HepG2 (cell line): ENCODE results near the gene P3H3. TPM values are rescaled to one million over a fixed set of nuclear protein-coding genes. Genes with fewer than 3 reads are reported as not detected.

Source experiments
- ATAC-seq: fragments of 200-7000 bp; cut with Tn5 transposase; 3 replicates; pipeline ENCODE4 v1.9.1; 2020; ENCODE audit warnings: mild to moderate bottlenecking, moderate library complexity
- BruUV-seq: library from RNA; stranded (reverse); fragments of 400-500 nt; replicated peaks from 2 replicates; lab custom pipeline; 2021; lab: Mats Ljungman, UMichigan
- CTCF ChIA-PET: fragments of 300-600 bp; formaldehyde crosslinking; extraction: SDS; loops from one replicate; lab custom pipeline; 2021; ENCODE audit warnings: low total read pairs, inconsistent platforms, low intra/inter-chr PET ratio; lab: Yijun Ruan, JAX
- POLR2A ChIA-PET: fragments of 350-600 bp; sonication (Branson Sonifier 250); formaldehyde crosslinking; loops from one replicate; lab custom pipeline; 2020; ENCODE audit warnings: antibody characterized with exemption, inconsistent platforms; lab: Yijun Ruan, JAX
- DNase-seq: peaks from one replicate; pipeline ENCODE4 v3.0.0-alpha.2; 2015; ENCODE audit warnings: low spot score
- FAIRE-seq: peaks from 3 replicates; lab custom pipeline; 2011; peaks lifted over from hg19 to GRCh38; lab: Jason Lieb, UNC
- H2AFZ ChIP-seq: one replicate; pipeline ENCODE4 v1.6.1; 2011; ENCODE audit warnings: low read length, inconsistent platforms
- H3K27ac ChIP-seq: fragments of 300-600 bp; 3 replicates; pipeline ENCODE4 v1.8.0; 2011; ENCODE audit warnings: mixed run types, mild to moderate bottlenecking, mixed read lengths, low read length, inconsistent platforms; ENCODE audit not compliant: insufficient read depth; ENCODE audit errors: extremely low read length
- H3K27me3 ChIP-seq, 2 experiments: fragments of 200-600 bp in 1 of 2; 2 replicates in 1 of 2; 3 replicates in 1 of 2; pipeline versions ENCODE4 v1.6.0 to v1.8.0; 2011; ENCODE audit warnings: low read length in 2 of 2, mild to moderate bottlenecking in 2 of 2, moderate library complexity in 2 of 2, inconsistent platforms in 1 of 2; ENCODE audit not compliant: insufficient read depth in 2 of 2, control insufficient read depth in 1 of 2
- H3K36me3 ChIP-seq, 2 experiments: fragments of 200-600 bp in 1 of 2; replicated peaks in 1 of 2; 2 replicates in 1 of 2; 3 replicates in 1 of 2; pipeline versions ENCODE4 v1.5.1 to v1.8.0; 2011; ENCODE audit warnings: low read length in 2 of 2, inconsistent platforms in 1 of 2; ENCODE audit not compliant: insufficient read depth in 2 of 2, control insufficient read depth in 1 of 2
- H3K4me1 ChIP-seq: 2 replicates; pipeline ENCODE4 v1.5.1; 2012; ENCODE audit warnings: low read length, inconsistent platforms; ENCODE audit not compliant: insufficient read depth
- H3K4me2 ChIP-seq: 2 replicates; pipeline ENCODE4 v1.6.0; 2011; ENCODE audit warnings: low read depth, low read length, inconsistent platforms
- H3K4me3 ChIP-seq, 3 experiments: fragments of 200-600 bp in 1 of 3; sonication (generic), shearing (Covaris generic) in 1 of 3; replicated peaks in 1 of 3; 2 replicates each; pipeline ENCODE4 v1.5.1; 2011 to 2016; ENCODE audit warnings: low read length in 3 of 3, inconsistent platforms in 2 of 3, low read depth in 2 of 3, mild to moderate bottlenecking in 2 of 3, control low read depth in 1 of 3, mixed read lengths in 1 of 3; ENCODE audit not compliant: insufficient read depth in 1 of 3
- H3K79me2 ChIP-seq: one replicate; pipeline ENCODE4 v1.6.1; 2011; ENCODE audit warnings: low read length, inconsistent platforms; ENCODE audit not compliant: insufficient read depth
- H3K9ac ChIP-seq: 2 replicates; pipeline ENCODE4 v1.6.0; 2011; ENCODE audit warnings: mild to moderate bottlenecking, low read depth, low read length, inconsistent platforms; ENCODE audit not compliant: insufficient read depth
- H3K9me3 ChIP-seq: 2 replicates; pipeline ENCODE4 v1.5.1; 2012; ENCODE audit warnings: mild to moderate bottlenecking, low read length
- H4K20me1 ChIP-seq: 2 replicates; pipeline ENCODE4 v1.6.0; 2011; ENCODE audit warnings: inconsistent platforms, mild to moderate bottlenecking, low read length, moderate library complexity; ENCODE audit not compliant: insufficient read depth
- ARID2 ChIP-seq: sonication (generic); formaldehyde crosslinking; IDR thresholded peaks from 2 replicates; pipeline ENCODE4 v1.8.1; 2022; ENCODE audit warnings: mild to moderate bottlenecking, missing genetic modification reagents, borderline replicate concordance
- ATAD3A ChIP-seq: sonication (generic); formaldehyde crosslinking; IDR thresholded peaks from 2 replicates; pipeline ENCODE4 v1.4.0; 2020; ENCODE audit warnings: missing genetic modification reagents
- ATM ChIP-seq: fragments of 450-650 bp; IDR thresholded peaks from 2 replicates; pipeline ENCODE4 v1.7.1; 2017; ENCODE audit warnings: mild to moderate bottlenecking, borderline replicate concordance
- CHD4 ChIP-seq: fragments of 200-600 bp; sonication (generic); IDR thresholded peaks from 2 replicates; pipeline ENCODE4 v1.7.0; 2017; ENCODE audit warnings: mild to moderate bottlenecking, low read length, borderline replicate concordance
- MED1 ChIP-seq: sonication (generic); formaldehyde crosslinking; IDR thresholded peaks from 2 replicates; pipeline ENCODE4 v1.4.0; 2020; ENCODE audit warnings: missing genetic modification reagents
- MEF2D ChIP-seq: sonication (generic); formaldehyde crosslinking; IDR thresholded peaks from 2 replicates; pipeline ENCODE4 v1.5.1; 2020; ENCODE audit warnings: mild to moderate bottlenecking, missing genetic modification reagents
- MLLT10 ChIP-seq: sonication (generic); formaldehyde crosslinking; IDR thresholded peaks from 2 replicates; pipeline ENCODE4 v1.4.0; 2020; ENCODE audit warnings: missing genetic modification reagents
- MTA1 ChIP-seq: sonication (generic); formaldehyde crosslinking; IDR thresholded peaks from 2 replicates; pipeline ENCODE4 v1.4.0; 2020; ENCODE audit warnings: missing genetic modification reagents, mild to moderate bottlenecking, borderline replicate concordance
- NCOR1 ChIP-seq: fragments of 200-600 bp; sonication (generic); IDR thresholded peaks from 2 replicates; pipeline ENCODE4 v1.7.0; 2017; ENCODE audit warnings: antibody characterized with exemption, low read length, borderline replicate concordance
- NFE2L2 ChIP-seq: fragments of 150-350 bp; IDR thresholded peaks from 2 replicates; pipeline ENCODE4 v1.6.1; 2014; ENCODE audit warnings: low read length
- PHF8 ChIP-seq: sonication (generic); formaldehyde crosslinking; IDR thresholded peaks from 2 replicates; pipeline ENCODE4 v1.5.0; 2020; ENCODE audit warnings: missing genetic modification reagents
- POLR2G ChIP-seq: fragments of 200-400 bp; formaldehyde crosslinking; IDR thresholded peaks from 2 replicates; pipeline ENCODE4 v1.6.1; 2018; ENCODE audit warnings: mild to moderate bottlenecking, low read depth, low read length, moderate library complexity
- SETDB1 ChIP-seq: sonication (generic); formaldehyde crosslinking; IDR thresholded peaks from 2 replicates; pipeline ENCODE4 v1.5.1; 2020; ENCODE audit warnings: missing genetic modification reagents, mild to moderate bottlenecking, borderline replicate concordance
- ZBTB42 ChIP-seq: sonication (generic); formaldehyde crosslinking; IDR thresholded peaks from 2 replicates; pipeline ENCODE4 v1.5.0; 2020; ENCODE audit warnings: mild to moderate bottlenecking, missing genetic modification reagents
- ZNF225 ChIP-seq: sonication (generic); formaldehyde crosslinking; IDR thresholded peaks from 2 replicates; pipeline ENCODE4 v1.4.0; 2020; ENCODE audit warnings: mild to moderate bottlenecking, missing genetic modification reagents
- ZNF616 ChIP-seq: sonication (generic); formaldehyde crosslinking; IDR thresholded peaks from 2 replicates; pipeline ENCODE4 v1.5.0; 2020; ENCODE audit warnings: low read depth, mild to moderate bottlenecking, missing genetic modification reagents
- ZNF766 ChIP-seq: sonication (generic); formaldehyde crosslinking; IDR thresholded peaks from 2 replicates; pipeline ENCODE4 v1.5.0; 2020; ENCODE audit warnings: missing genetic modification reagents, borderline replicate concordance
- ZNF768 ChIP-seq: sonication (generic); formaldehyde crosslinking; IDR thresholded peaks from 2 replicates; pipeline ENCODE4 v1.4.0; 2020; ENCODE audit warnings: missing genetic modification reagents
- ZNF790 ChIP-seq: sonication (generic); formaldehyde crosslinking; IDR thresholded peaks from 2 replicates; pipeline ENCODE4 v1.8.0; 2022; ENCODE audit warnings: missing genetic modification reagents, mild to moderate bottlenecking, borderline replicate concordance
- ZSCAN12 ChIP-seq: sonication (generic); formaldehyde crosslinking; IDR thresholded peaks from 2 replicates; pipeline ENCODE4 v1.9.0; 2021; ENCODE audit warnings: mild to moderate bottlenecking, missing genetic modification reagents
- ZSCAN31 ChIP-seq: sonication (generic); formaldehyde crosslinking; IDR thresholded peaks from 2 replicates; pipeline ENCODE4 v1.5.0; 2020; ENCODE audit warnings: low read depth, mild to moderate bottlenecking, missing genetic modification reagents
- WGBS: methylation state at CpG from one replicate; pipeline ENCODE4 v1.1.6; 2017; ENCODE audit warnings: low lambda C conversion rate; 5-methylcytosine and 5-hydroxymethylcytosine counted together
- in situ Hi-C: cut with HindIII; loops from 2 replicates; pipeline ENCODE4 v1.10.0; 2017; ENCODE audit warnings: low pct_unique_long_range_greater_than_20kb; ENCODE audit not compliant: extremely low pct_ligation_motif_present
- intact Hi-C: fragments of 100-400 bp; cut with micrococcal nuclease; formaldehyde crosslinking; loops from one replicate; pipeline ENCODE4 v1.10.0; 2022; ENCODE audit not compliant: unreplicated experiment
- polyA plus RNA-seq, 8 experiments: library from polyadenylated mRNA; depleted of rRNA in 3 of 8; stranded (reverse) in 7 of 8; unstranded in 1 of 8; fragments of >200 nt; fragmentation: Illumina TruSeq in 4 of 8; extraction: Trizol in 4 of 8; gene quantifications; 2 replicates each; pipeline versions ENCODE4 v1.2.1 to v1.2.3, GENCODE V29; 2011 to 2016; ENCODE audit warnings: low read depth in 4 of 8, missing spikeins in 1 of 8, mixed read lengths in 1 of 8; ENCODE audit not compliant: insufficient read depth in 1 of 8
- total RNA-seq, 5 experiments: library from RNA; depleted of rRNA; stranded (reverse); fragments of >200 nt; fragmentation: Illumina TruSeq; extraction: Trizol; gene quantifications; 2 replicates each; pipeline ENCODE4 v1.2.3, GENCODE V29; 2016; ENCODE audit warnings: low read depth in 1 of 5
- TF ChIP-seq, protein P1 (sequence below): sonication (generic); formaldehyde crosslinking; conservative IDR thresholded peaks from 2 replicates; pipeline ENCODE4 v1.4.0; 2020; ENCODE audit warnings: missing genetic modification reagents
- TF ChIP-seq, protein P2 (sequence below): sonication (generic); formaldehyde crosslinking; IDR thresholded peaks from 2 replicates; pipeline ENCODE4 v1.4.0; 2020; ENCODE audit warnings: mild to moderate bottlenecking, missing genetic modification reagents

Gene P3H3
- total and polyA plus RNA-seq, 2 of the 13 experiments (the other 11 are each of a cell fraction or from before 2014, with no cell fraction given) = 20.1 to 20.5 TPM

DNA sequence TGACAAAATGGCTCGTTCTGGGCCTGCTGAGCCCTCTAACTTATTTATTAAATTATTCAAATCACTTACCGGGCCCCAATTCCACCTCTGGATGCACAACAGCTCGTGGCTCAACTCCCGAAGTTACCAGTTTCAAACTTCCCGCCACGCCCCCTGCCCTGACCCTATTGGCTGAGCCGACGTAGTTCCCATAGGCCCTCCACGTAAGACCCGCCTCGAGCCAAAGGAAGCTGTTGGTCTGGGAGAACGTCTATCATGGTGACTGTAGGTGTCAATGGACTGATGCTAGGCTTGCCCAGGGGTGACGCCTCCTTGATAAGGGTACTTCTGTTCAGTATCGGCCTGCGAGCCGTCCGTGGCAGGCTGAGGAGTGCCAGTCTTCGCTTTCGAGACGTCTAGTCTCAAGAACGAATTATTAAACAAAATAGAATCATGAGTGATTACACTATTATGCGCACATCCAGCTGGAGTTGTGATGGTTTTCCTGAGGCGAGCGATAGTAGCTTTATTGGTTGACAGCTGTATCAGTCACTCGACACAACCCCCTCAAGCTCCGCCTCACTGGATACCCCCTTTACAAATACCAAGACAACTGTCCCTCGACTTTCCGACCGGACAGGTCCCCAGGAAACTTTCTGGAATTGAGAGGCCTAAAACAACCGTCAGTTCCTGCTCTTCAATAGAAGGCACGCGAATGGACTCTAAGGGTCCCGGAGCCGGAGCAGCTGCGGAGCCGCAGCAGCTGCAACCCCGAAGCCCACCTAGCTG is 23.1 kb downstream of the P3H3 start, which contains the start of gene CDCA3:
CDCA3 (minus strand) TSS at position 134 of the 768 bp plus-strand sequence. CDS start 334 bp downstream, outside the sequence.
- peak within 1 kb of the TSS; percentile 86 for H3K9ac ChIP-seq
- CTCF ChIA-PET = no interaction called here
- no TSS peak for BruUV-seq
- H3K9me3 ChIP-seq = no peaks in the 10 kb centered on the region
- WGBS = under 1% methylated on average over 35 of the region's 37 CpGs
- DNase-seq (peak; percentile 99), ATAC-seq (peak; percentile 83), FAIRE-seq (peak; percentile 98)
- H3K27me3 ChIP-seq = no peaks in the 10 kb centered on the region
- H4K20me1 ChIP-seq = no peaks in the 10 kb centered on the region; the same call in 1 of the 2 replicates
- peaks cover 33% of the 10 kb centered on the region for H3K4me1 ChIP-seq
- intact Hi-C loops (loop anchor here (1.0 kb wide), 1 partner anchor 22 kb away; the partner anchor contains the start of gene SPSB2), in situ Hi-C loops (no loop called here)
- POLR2A ChIA-PET = interaction anchor here (0.8 to 5.2 kb wide), 24 partner anchors 10 to 317 kb away, joined by 3 to 132 read pairs (median 12); partner anchors contain the start of genes C12orf57, COPS7A, GAPDH and GNB3
- peaks cover 37% of the 10 kb centered on the region for H3K79me2 ChIP-seq
- peaks cover 8 to 43% of the 10 kb centered on the region in 2 experiments for H3K36me3 ChIP-seq
- H3K4me3 ChIP-seq = peak within 1 kb of the TSS; percentile 65 to 95 (median 79)
- H3K27ac ChIP-seq = peak within 1 kb of the TSS; percentile 82
- peak within 1 kb of the TSS; percentile 92 for H3K4me2 ChIP-seq
- H2AFZ ChIP-seq = peak within 1 kb of the TSS; percentile 25
- TF ChIP-seq MEF2D (CRISPR knock-in tag) (no peak; the same call in none of the 2 replicates), ZNF766 (0 out of 2 replicates have a peak, but pooled peaks have one; percentile 20), ZNF768 (CRISPR knock-in tag) (no peak), SETDB1 (CRISPR knock-in tag) (no peak), MLLT10 (CRISPR knock-in tag) (no peak), NCOR1 (no peak; the same call in 1 of the 2 replicates), ZSCAN12 (CRISPR knock-in tag) (no peak), MED1 (no peak), PHF8 (CRISPR knock-in tag) (no peak), ZSCAN31 (no peak), ATAD3A (CRISPR knock-in tag) (no peak), ZNF225 (CRISPR knock-in tag) (peak; percentile 7; the same call in 1 of the 2 replicates), ZNF616 (no peak), CHD4 (no peak; the same call in 1 of the 2 replicates), ZNF790 (no peak), ZBTB42 (CRISPR knock-in tag) (no peak), POLR2G (peak; percentile 84), ARID2 (CRISPR knock-in tag) (peak; percentile 74; the same call in 1 of the 2 replicates), ATM (no peak), MTA1 (CRISPR knock-in tag) (0 out of 2 replicates have a peak, but pooled peaks have one; percentile 43), NFE2L2 (0 out of 2 replicates have a peak, but pooled peaks have one; percentile 8)
- TF ChIP-seq, protein P1, sequence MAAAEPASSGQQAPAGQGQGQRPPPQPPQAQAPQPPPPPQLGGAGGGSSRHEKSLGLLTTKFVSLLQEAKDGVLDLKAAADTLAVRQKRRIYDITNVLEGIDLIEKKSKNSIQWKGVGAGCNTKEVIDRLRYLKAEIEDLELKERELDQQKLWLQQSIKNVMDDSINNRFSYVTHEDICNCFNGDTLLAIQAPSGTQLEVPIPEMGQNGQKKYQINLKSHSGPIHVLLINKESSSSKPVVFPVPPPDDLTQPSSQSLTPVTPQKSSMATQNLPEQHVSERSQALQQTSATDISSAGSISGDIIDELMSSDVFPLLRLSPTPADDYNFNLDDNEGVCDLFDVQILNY (CRISPR knock-in tag) = peak; percentile 98
- TF ChIP-seq, protein P2, sequence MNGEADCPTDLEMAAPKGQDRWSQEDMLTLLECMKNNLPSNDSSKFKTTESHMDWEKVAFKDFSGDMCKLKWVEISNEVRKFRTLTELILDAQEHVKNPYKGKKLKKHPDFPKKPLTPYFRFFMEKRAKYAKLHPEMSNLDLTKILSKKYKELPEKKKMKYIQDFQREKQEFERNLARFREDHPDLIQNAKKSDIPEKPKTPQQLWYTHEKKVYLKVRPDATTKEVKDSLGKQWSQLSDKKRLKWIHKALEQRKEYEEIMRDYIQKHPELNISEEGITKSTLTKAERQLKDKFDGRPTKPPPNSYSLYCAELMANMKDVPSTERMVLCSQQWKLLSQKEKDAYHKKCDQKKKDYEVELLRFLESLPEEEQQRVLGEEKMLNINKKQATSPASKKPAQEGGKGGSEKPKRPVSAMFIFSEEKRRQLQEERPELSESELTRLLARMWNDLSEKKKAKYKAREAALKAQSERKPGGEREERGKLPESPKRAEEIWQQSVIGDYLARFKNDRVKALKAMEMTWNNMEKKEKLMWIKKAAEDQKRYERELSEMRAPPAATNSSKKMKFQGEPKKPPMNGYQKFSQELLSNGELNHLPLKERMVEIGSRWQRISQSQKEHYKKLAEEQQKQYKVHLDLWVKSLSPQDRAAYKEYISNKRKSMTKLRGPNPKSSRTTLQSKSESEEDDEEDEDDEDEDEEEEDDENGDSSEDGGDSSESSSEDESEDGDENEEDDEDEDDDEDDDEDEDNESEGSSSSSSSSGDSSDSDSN = no peak
